DMS53 (cell line): Measurements from ENCODE around the gene ARHGAP1.
A peak's percentile ranks its signal among the peaks of the same experiment; 100 is the strongest.

ENCODE experiments used
- DNase-seq: peaks from one replicate; lab custom pipeline; 2025; lab: John Stamatoyannopoulos, UW

ARHGAP1 gene

GRCh38 chr11:46700241-46701077 lies at the start of gene ARHGAP1, which contains the start of gene ZNF408:
Gene ARHGAP1, minus strand, starts transcription at chr11:46700619. Its CDS starts 4,512 bp downstream, at chr11:46696107.
Gene ZNF408, plus strand, starts transcription at chr11:46701031. Its CDS starts 17 bp downstream, at chr11:46701048.
- DNase-seq = peak; percentile 99

GRCh38 chr11:46747150-46747549 lies 46.7 kb upstream of the ARHGAP1 start:
- DNase-seq = no peak

- no peak for DNase-seq
Observed at GRCh38 chr11:46745995-46746394, 45.6 kb upstream of the ARHGAP1 start.

GRCh38 chr11:46745328-46745727 lies 44.9 kb upstream of the ARHGAP1 start:
- DNase-seq = no peak

- DNase-seq = peak; percentile 55
Observed at GRCh38 chr11:46743693-46744339, 43.4 kb upstream of the ARHGAP1 start.

- no peak for DNase-seq
Observed at GRCh38 chr11:46743043-46743442, 42.6 kb upstream of the ARHGAP1 start.

GRCh38 chr11:46741600-46742484 lies 41.4 kb upstream of the ARHGAP1 start:
- no peak for DNase-seq

- DNase-seq = no peak
Observed at GRCh38 chr11:46738887-46739286, 38.5 kb upstream of the ARHGAP1 start.

- DNase-seq = no peak
Observed at GRCh38 chr11:46737699-46738098, 37.3 kb upstream of the ARHGAP1 start.

- no peak for DNase-seq
Observed at GRCh38 chr11:46736615-46737014, 36.2 kb upstream of the ARHGAP1 start.

- no peak for DNase-seq
Observed at GRCh38 chr11:46736146-46736545, 35.7 kb upstream of the ARHGAP1 start.

GRCh38 chr11:46733234-46733633 lies 32.8 kb upstream of the ARHGAP1 start:
- DNase-seq = no peak

GRCh38 chr11:46731545-46731944 lies 31.1 kb upstream of the ARHGAP1 start:
- no peak for DNase-seq

GRCh38 chr11:46729110-46730027 lies 28.9 kb upstream of the ARHGAP1 start:
- DNase-seq = no peak

GRCh38 chr11:46728659-46729040 lies 28.2 kb upstream of the ARHGAP1 start:
- no peak for DNase-seq

GRCh38 chr11:46727952-46728658 lies 27.7 kb upstream of the ARHGAP1 start:
- no peak for DNase-seq

GRCh38 chr11:46726206-46726862 lies 25.9 kb upstream of the ARHGAP1 start:
- DNase-seq = no peak

- DNase-seq = no peak
Observed at GRCh38 chr11:46725338-46726205, 25.2 kb upstream of the ARHGAP1 start.

- DNase-seq = no peak
Observed at GRCh38 chr11:46724088-46724487, 23.7 kb upstream of the ARHGAP1 start.
